GM12801 (cell line): ENCODE results near the gene MEIOSIN.

Source experiments
- CTCF ChIP-seq: IDR thresholded peaks from one replicate; pipeline ENCODE4 v1.5.1; 2011; ENCODE audit warnings: control low read depth; ENCODE audit not compliant: insufficient read length; ENCODE audit errors: extremely low read depth

MEIOSIN gene

GRCh38 chr19:45791744-45792469 lies 58.7 kb downstream of the MEIOSIN start:
- TF ChIP-seq CTCF: no peak

- TF ChIP-seq CTCF: no peak
Observed at GRCh38 chr19:45792470-45793177, 59.4 kb downstream of the MEIOSIN start, which contains the start of gene DMWD. DMWD (minus strand) TSS chr19:45792845; CDS start chr19:45792756, 89 bp downstream.

GRCh38 chr19:45793178-45793564 lies 59.9 kb downstream of the MEIOSIN start:
- no peak for TF ChIP-seq CTCF

- no peak for TF ChIP-seq CTCF
Observed at GRCh38 chr19:45793876-45794275, 60.6 kb downstream of the MEIOSIN start.

- no peak for TF ChIP-seq CTCF
Observed at GRCh38 chr19:45794627-45795026, 61.4 kb downstream of the MEIOSIN start.

GRCh38 chr19:45798995-45799517 lies 65.8 kb downstream of the MEIOSIN start:
- TF ChIP-seq CTCF: no peak

GRCh38 chr19:45800070-45800553 lies 66.9 kb downstream of the MEIOSIN start:
- no peak for TF ChIP-seq CTCF
